Midbrain (tissue), 1 donor: ENCODE results near the gene FOXK1.

Experiments used
- DNase-seq: peaks from one replicate; lab custom pipeline; 2025; lab: John Stamatoyannopoulos, UW

FOXK1 gene

GRCh38 chr7:4819560-4820404 is 137.7 kb downstream of the FOXK1 start:
- DNase-seq, result no peak

GRCh38 chr7:4820405-4820966 is 138.4 kb downstream of the FOXK1 start:
- no peak for DNase-seq
